Measurements from ENCODE around the gene CACNB4. TPM values are rescaled to one million over a fixed set of nuclear protein-coding genes. Genes with fewer than 3 reads are reported as not detected.

Gene CACNB4
- polyA plus RNA-seq, 1 donor from 2014 or later, result 29.0 TPM

DNA sequence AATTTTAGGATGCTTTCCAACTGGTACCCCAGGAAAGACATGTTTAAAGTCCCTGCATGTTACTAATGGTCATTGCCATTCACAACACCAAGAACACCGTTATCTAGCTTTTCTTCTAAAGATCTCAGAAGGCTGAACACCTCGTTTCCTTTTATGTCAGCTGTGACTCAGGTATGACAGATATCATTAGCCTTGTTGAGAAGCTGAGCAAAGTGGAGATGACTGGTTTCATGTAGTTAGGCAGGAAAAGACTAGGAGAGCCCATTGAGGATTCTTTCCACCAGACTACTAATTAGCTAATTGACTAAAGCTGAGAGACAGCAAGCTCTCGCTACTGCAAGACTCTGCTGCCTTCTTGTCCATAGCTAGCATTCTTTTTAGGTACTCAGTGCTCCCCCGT is 238.6 kb downstream of the CACNB4 start:
- Histone ChIP-seq H3K36me3 (ENCODE audit: insufficient read depth, low read length) (no peaks in the 10 kb centered on the region), H3K4me2 (ENCODE audit: low read length) (no peak overlapping the region), H3K79me2 (replicated peaks; ENCODE audit: insufficient read depth, low read length) (no peaks in the 10 kb centered on the region), H3K27me3 (ENCODE audit: insufficient read depth, low read depth, low read length) (no peaks in the 10 kb centered on the region), H3K4me3 (ENCODE audit: low read length) (peak overlapping the region; percentile 36), H3K9ac (ENCODE audit: low read length) (no peak overlapping the region), H3K27ac (ENCODE audit: low read length) (peak overlapping the region; percentile 69), H3K9me3 (ENCODE audit: low read length) (no peaks in the 10 kb centered on the region), H4K20me1 (ENCODE audit: insufficient read depth) (no peaks in the 10 kb centered on the region), H2AFZ (ENCODE audit: low read depth, low read length) (no peak overlapping the region), H3F3A (ENCODE audit: insufficient read depth, low read length, poor library complexity, severe bottlenecking) (peaks cover 4% of the 10 kb centered on the region), H3K9me2 (ENCODE audit: insufficient read depth, low read length) (no peaks in the 10 kb centered on the region)
- TF ChIP-seq EP300 (conservative IDR thresholded peaks at IDR 0.05; ENCODE audit: poor library complexity, severe bottlenecking) (peak; percentile 14), POLR2AphosphoS5 (IDR thresholded peaks at IDR 0.05) (peak; percentile 57)
- TF ChIP-seq, protein P1, sequence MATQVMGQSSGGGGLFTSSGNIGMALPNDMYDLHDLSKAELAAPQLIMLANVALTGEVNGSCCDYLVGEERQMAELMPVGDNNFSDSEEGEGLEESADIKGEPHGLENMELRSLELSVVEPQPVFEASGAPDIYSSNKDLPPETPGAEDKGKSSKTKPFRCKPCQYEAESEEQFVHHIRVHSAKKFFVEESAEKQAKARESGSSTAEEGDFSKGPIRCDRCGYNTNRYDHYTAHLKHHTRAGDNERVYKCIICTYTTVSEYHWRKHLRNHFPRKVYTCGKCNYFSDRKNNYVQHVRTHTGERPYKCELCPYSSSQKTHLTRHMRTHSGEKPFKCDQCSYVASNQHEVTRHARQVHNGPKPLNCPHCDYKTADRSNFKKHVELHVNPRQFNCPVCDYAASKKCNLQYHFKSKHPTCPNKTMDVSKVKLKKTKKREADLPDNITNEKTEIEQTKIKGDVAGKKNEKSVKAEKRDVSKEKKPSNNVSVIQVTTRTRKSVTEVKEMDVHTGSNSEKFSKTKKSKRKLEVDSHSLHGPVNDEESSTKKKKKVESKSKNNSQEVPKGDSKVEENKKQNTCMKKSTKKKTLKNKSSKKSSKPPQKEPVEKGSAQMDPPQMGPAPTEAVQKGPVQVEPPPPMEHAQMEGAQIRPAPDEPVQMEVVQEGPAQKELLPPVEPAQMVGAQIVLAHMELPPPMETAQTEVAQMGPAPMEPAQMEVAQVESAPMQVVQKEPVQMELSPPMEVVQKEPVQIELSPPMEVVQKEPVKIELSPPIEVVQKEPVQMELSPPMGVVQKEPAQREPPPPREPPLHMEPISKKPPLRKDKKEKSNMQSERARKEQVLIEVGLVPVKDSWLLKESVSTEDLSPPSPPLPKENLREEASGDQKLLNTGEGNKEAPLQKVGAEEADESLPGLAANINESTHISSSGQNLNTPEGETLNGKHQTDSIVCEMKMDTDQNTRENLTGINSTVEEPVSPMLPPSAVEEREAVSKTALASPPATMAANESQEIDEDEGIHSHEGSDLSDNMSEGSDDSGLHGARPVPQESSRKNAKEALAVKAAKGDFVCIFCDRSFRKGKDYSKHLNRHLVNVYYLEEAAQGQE (IDR thresholded peaks at IDR 0.05; ENCODE audit: borderline replicate concordance), result no peak

DNA sequence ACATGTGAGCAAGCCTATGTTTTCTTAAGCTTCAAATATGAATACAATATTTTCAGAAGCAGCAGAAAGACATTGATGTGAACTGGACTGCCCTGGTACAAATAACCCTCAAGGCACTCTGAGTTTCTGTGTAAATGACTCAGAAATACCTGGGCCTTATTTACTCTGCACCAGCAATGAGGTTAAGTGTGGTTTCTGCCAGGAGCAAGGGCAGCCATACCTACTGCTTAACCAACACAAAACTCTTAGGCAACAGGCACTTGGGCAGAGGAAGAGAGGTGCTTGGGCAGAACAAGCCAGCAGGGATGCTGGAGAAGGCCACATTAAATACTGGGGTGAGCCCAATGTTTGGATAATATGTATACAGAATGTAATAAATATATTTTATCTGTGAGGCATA is 241.2 kb downstream of the CACNB4 start:
- Histone ChIP-seq H2AFZ (ENCODE audit: low read depth, low read length) (no peak overlapping the region), H3K4me3 (ENCODE audit: low read length) (no peak overlapping the region), H3K9ac (ENCODE audit: low read length) (no peak overlapping the region), H3F3A (ENCODE audit: insufficient read depth, low read length, poor library complexity, severe bottlenecking) (peaks cover 4% of the 10 kb centered on the region), H3K36me3 (ENCODE audit: insufficient read depth, low read length) (no peaks in the 10 kb centered on the region), H3K9me2 (ENCODE audit: insufficient read depth, low read length) (no peaks in the 10 kb centered on the region), H3K4me2 (ENCODE audit: low read length) (no peak overlapping the region), H3K27ac (ENCODE audit: low read length) (no peak overlapping the region), H3K79me2 (replicated peaks; ENCODE audit: insufficient read depth, low read length) (no peaks in the 10 kb centered on the region), H3K9me3 (ENCODE audit: low read length) (no peaks in the 10 kb centered on the region), H4K20me1 (ENCODE audit: insufficient read depth) (no peaks in the 10 kb centered on the region), H3K27me3 (ENCODE audit: insufficient read depth, low read depth, low read length) (no peaks in the 10 kb centered on the region)
- TF ChIP-seq EZH2 (IDR thresholded peaks at IDR 0.05; ENCODE audit: borderline replicate concordance, insufficient read depth, low read length, poor library complexity, severe bottlenecking), result no peak
- no peak for TF ChIP-seq TAF1 (IDR thresholded peaks at IDR 0.05; ENCODE audit: low read depth)
- TF ChIP-seq RAD21 (conservative IDR thresholded peaks at IDR 0.05), result no peak
- TF ChIP-seq SMC3 (conservative IDR thresholded peaks at IDR 0.05; ENCODE audit: poor library complexity), result no peak
- TF ChIP-seq POLR2AphosphoS5 (IDR thresholded peaks at IDR 0.05), result no peak
- TF ChIP-seq, protein P2, sequence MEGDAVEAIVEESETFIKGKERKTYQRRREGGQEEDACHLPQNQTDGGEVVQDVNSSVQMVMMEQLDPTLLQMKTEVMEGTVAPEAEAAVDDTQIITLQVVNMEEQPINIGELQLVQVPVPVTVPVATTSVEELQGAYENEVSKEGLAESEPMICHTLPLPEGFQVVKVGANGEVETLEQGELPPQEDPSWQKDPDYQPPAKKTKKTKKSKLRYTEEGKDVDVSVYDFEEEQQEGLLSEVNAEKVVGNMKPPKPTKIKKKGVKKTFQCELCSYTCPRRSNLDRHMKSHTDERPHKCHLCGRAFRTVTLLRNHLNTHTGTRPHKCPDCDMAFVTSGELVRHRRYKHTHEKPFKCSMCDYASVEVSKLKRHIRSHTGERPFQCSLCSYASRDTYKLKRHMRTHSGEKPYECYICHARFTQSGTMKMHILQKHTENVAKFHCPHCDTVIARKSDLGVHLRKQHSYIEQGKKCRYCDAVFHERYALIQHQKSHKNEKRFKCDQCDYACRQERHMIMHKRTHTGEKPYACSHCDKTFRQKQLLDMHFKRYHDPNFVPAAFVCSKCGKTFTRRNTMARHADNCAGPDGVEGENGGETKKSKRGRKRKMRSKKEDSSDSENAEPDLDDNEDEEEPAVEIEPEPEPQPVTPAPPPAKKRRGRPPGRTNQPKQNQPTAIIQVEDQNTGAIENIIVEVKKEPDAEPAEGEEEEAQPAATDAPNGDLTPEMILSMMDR (IDR thresholded peaks at IDR 0.05; ENCODE audit: poor library complexity, severe bottlenecking), result no peak
- no peak for TF ChIP-seq EP300 (conservative IDR thresholded peaks at IDR 0.05; ENCODE audit: poor library complexity, severe bottlenecking)

DNA sequence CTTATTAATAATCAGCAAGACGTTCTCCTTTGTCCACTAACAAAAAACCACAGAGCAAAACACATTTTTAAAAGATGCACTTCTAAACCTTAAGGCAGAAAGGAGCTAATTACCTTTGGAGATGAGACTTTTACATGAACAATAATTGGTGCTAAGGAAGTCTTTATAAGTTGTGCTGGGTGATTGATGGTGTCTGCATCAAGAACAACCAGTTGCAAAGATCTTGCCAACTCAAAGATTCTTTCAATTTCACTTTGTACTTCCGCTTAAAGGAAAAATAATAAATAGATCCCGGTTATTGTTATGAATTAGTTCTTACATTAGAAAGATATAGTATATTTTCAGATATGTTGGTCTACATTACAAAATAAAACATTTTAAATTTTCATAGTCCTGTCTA is 243.7 kb downstream of the CACNB4 start:
- Histone ChIP-seq H4K20me1 (ENCODE audit: insufficient read depth) (no peaks in the 10 kb centered on the region), H3K27me3 (ENCODE audit: insufficient read depth, low read depth, low read length) (no peaks in the 10 kb centered on the region), H3K4me2 (ENCODE audit: low read length) (no peak overlapping the region), H3K4me3 (ENCODE audit: low read length) (no peak overlapping the region), H3K9me2 (ENCODE audit: insufficient read depth, low read length) (no peaks in the 10 kb centered on the region), H3F3A (ENCODE audit: insufficient read depth, low read length, poor library complexity, severe bottlenecking) (no peaks in the 10 kb centered on the region), H3K36me3 (ENCODE audit: insufficient read depth, low read length) (no peaks in the 10 kb centered on the region), H2AFZ (ENCODE audit: low read depth, low read length) (no peak overlapping the region), H3K27ac (ENCODE audit: low read length) (no peak overlapping the region), H3K79me2 (replicated peaks; ENCODE audit: insufficient read depth, low read length) (no peaks in the 10 kb centered on the region), H3K9me3 (ENCODE audit: low read length) (no peaks in the 10 kb centered on the region), H3K9ac (ENCODE audit: low read length) (no peak overlapping the region)
- TF ChIP-seq TAF1 (IDR thresholded peaks at IDR 0.05; ENCODE audit: low read depth) (no peak), EP300 (conservative IDR thresholded peaks at IDR 0.05; ENCODE audit: poor library complexity, severe bottlenecking) (no peak), EZH2 (IDR thresholded peaks at IDR 0.05; ENCODE audit: borderline replicate concordance, insufficient read depth, low read length, poor library complexity, severe bottlenecking) (no peak), RAD21 (conservative IDR thresholded peaks at IDR 0.05) (no peak), MXI1 (conservative IDR thresholded peaks at IDR 0.05; ENCODE audit: poor library complexity, severe bottlenecking) (no peak), SMC3 (conservative IDR thresholded peaks at IDR 0.05; ENCODE audit: poor library complexity) (no peak)
- TF ChIP-seq, protein P1 (IDR thresholded peaks at IDR 0.05; ENCODE audit: borderline replicate concordance), result no peak
- TF ChIP-seq, protein P2 (IDR thresholded peaks at IDR 0.05; ENCODE audit: poor library complexity, severe bottlenecking), result no peak
